ENCODE measurements around the gene S100A16.
"Not testable (repeated sequence)": the region's sequence is repeated elsewhere in the genome, so short reads cannot be mapped to it uniquely, and the experiment has no call there.

The S100A16 gene

DNA sequence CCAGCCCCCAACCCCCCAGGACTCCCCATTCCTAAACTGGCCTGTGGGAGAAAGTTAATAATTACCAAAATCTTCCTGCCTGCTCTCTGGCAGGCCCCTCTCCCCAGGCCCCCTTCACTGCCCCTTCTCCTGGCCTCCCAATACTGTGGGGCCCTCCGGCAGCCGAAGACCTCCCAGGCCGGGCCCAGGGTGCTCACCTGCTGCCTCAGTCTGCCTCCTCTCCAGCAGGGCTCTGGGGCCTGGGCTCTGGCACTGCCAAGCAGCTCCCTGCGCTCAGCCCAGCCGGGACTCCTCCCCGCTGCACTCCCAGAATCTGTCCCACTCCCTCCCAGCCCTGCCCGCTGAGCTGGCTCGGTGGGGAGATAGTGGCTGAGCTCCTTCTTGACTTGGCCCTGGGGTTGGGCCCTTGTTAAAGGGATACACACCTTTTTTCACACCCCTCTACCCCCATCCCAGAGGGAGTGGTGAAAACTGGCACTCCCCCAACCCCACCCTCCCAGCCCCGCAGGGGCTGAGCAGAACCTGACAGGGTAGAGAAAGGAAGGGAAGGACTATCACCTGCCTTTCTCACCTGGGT is at the start of gene S100A16:
S100A16 (minus strand) TSS at position 383 of the 577 bp plus-strand sequence. CDS start 4,986 bp downstream, outside the sequence.
- DNase-seq: no peak

- no peak for DNase-seq
Observed at GRCh38 chr1:153662269-153662668, 49.3 kb upstream of the S100A16 start.

DNA sequence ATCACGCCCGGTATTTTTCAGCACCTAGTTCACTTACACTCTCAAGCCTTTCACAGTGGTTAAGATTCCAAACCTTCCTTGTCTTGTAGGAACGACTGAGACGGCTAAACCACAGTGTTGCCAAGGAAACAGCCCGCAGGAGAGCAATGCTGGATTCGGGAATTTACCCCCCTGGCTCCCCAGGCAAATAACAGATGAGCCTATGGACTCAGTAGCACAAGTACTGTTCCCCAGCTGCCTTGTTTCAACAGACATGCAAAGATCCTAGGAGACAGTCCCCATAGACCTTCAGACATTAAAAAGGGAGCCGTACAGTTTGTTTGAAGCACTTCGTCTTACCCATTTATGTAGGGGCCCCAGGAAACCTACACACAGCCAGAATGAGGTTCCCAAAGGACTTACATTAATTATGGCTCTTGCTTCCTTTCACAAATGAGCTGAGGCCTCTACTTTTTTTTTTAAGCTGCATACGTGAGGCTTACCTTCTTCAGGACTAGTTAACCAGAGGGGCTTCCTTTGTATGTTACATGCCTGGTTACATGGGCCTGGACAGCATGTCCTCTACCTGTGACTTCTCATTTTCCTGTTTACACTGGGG is 48.3 kb upstream of the S100A16 start:
- no peak for DNase-seq

- DNase-seq: no peak
Observed at GRCh38 chr1:153659656-153660055, 46.7 kb upstream of the S100A16 start.

GRCh38 chr1:153659175-153659534 is 46.2 kb upstream of the S100A16 start:
- no peak for DNase-seq

- DNase-seq: peak; percentile 92 to 93
Observed at GRCh38 chr1:153658400-153659174, 45.6 kb upstream of the S100A16 start, which contains the start of gene SNAPIN. Gene SNAPIN (plus strand): TSS chr1:153658703. CDS start chr1:153658744, 41 bp downstream.

DNA sequence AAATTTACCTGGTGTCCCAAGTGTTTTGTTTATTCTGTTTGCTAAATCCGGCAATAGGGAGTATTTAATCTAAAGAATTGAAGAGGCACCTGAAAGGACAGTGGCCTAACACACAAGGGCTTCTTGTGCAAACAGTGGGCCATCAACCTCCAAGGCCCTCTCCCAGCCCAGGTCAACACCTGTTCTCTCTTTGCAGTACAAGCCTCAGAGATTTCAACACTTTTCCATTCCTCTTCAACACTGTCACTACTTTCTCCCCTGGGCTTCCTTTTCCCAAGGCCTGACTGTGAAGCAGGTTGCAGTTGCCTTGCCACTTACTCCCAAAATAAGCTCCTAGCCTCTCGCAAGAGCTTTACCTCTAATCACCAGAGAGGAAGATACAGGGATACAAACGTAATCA is 42.4 kb upstream of the S100A16 start:
- DNase-seq: no peak

- DNase-seq: no peak
Observed at GRCh38 chr1:153652805-153653500, 40.0 kb upstream of the S100A16 start.

- no peak for DNase-seq
Observed at GRCh38 chr1:153651771-153652170, 38.8 kb upstream of the S100A16 start.

DNA sequence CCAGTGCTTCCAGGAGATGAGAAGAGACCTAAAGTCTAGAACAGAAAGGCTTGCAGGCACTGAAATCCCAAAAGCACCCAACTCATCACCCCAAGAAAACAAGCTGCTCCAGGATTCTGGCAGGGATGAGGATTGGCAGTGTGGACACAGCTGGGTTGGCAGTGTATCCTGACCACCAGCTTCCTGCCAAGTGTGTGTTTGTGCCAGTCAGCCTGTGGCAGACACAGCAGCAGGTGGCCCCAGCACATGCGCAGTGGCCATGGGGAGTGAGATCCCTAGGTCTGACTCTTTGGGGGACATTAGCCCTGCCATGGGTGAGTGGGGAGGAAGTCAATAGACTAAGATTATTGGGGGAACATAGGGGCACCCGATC is 36.9 kb upstream of the S100A16 start:
- no peak for DNase-seq

DNA sequence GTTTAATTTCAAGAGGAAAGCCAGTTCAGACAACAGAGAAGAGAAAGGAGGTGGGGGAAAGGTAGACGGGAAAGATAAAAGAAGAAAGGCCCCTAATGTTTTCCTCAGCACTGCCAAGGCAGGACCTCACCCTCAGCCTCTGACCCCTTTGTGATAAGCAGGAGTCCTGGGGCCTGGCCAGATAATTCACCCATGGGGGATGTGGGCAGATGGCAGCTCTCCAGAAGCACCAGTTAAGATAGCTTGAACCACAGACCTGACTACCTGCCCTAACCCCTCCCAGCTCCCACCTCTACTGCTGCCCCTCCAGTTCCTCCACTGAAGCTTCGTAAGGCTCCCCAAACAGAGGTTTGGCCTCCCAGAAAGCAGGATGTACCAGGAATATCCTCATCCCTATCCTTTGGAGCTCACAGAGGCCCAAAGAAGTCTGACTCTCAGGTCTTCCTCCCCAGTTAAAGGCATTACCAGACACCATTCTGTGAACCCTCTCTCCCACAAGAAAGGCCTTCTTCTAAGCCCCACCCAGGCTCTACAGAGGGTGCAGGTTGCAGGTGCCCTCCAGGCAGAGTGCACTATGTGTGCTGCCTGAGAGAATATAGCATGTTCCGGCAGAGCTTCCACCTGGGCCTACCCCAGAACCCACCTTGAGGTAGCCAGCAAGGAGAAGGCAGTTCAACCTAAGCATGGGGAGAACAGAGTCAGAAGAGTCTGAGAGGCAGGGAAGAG is 36.4 kb upstream of the S100A16 start:
- DNase-seq: no peak

- DNase-seq: no peak
Observed at GRCh38 chr1:153648000-153648643, 35.2 kb upstream of the S100A16 start.

GRCh38 chr1:153647346-153647714 is 34.4 kb upstream of the S100A16 start:
- no peak for DNase-seq

DNA sequence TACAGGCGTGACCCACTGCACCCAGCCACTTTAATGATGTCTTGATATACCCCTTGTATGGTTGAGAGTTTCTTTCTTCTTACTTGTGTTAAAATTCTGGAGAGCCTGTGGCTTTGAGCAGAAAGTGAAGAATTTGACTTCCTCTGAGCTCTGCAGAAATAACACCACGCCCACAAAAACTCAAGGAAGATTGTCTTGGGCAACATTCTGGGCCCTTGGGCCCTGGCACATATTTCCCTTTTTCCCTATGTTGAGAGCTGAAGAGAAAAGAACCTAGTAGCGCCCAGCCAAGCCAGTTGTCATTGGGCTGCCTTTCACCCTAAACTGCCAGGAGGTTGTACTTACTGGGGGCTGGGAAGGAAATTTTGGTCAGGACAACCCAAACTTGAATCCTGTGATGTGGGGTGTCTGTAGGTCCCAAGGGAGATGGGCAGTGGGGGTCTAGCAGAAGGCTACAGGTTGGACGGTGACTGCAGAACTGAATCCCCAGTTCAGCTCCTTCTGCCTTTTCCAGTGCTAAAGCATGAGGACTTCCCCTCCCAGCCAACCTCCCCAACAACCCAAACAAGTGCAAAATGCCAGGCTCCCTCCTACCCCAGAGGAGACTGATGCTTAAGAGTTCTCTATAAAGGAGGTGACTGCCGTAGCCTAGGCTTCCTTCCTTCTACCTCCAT is 33.9 kb upstream of the S100A16 start:
- no peak for DNase-seq

GRCh38 chr1:153643816-153644215 is 30.9 kb upstream of the S100A16 start:
- DNase-seq: no peak

DNA sequence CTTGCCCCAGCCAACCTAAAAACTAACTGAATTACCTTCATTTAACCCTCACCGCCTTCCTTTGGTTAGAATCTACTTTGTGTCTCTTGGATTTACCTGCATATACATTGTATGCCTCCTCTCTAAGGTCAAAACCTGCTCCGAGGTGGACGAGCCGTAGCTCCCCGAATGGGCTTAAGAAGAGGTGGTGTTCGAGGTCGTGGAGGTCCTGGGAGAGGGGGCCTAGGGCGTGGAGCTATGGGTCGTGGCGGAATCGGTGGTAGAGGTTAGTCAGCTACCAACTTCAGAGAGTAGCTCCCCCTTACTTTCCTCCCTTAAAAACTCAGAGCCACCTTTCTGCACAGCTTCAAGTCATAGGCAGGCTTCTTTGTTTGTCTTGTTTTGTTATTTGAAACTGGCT is 30.2 kb upstream of the S100A16 start:
- no peak for DNase-seq

- no peak for DNase-seq
Observed at GRCh38 chr1:153642161-153642560, 29.2 kb upstream of the S100A16 start.

DNA sequence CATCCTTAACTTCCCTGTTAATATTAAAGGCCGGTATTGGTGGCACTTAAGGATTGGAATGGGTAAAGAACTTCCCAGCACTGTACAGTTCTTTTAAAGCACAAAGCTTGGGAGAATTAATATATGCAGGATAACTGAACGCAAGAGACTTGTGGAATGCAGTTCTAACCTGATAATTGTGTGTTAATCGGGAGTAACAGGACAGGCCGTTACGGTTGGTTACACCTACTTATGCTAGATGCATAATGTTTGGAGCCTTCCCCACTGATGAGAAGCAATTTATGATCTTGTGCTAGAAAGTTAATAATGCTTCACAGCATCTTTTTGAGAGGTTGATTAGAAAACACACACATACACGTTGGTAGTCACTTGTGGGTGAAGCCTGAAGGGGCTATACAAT is 27.9 kb upstream of the S100A16 start:
- no peak for DNase-seq

DNA sequence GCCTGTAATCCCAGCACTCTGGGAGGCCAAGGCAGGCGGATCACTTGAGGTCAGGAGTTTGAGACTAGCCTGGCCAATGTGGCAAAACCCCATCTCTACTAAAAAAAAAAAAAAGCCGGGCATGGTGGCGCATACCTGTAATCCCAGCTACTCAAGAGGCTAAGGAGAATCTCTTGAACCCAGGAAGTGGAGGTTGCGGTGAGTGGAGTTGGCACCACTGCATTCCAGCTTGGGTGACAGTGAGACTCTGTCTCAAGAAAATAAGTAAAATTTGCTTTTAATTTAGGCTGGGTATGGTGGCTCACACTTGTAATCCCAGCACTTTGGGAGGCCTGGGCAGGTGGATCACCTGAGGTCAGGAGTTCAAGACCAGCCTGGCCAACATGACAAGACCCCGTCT is 27.3 kb upstream of the S100A16 start:
- not testable (repeated sequence) for DNase-seq

DNA sequence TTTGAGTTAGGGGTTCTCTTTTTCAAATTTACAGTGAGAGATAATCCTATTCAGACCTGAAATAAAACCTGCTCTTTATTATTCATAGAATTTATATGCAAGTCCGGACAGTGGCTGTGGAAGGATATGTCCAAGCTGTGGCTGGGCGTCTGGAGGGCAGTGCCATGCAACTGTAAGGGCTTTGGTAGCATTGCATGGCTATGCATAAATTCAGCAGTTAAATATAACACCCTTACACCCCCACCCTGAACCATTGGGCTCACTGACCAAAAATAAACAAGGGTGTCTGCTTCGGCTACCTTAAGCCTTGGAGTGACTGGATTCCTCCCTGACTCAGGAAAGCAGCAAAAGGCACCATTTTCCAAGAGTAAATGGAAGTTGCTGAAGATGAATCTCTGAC is 26.3 kb upstream of the S100A16 start:
- DNase-seq: no peak

GRCh38 chr1:153638261-153638660 is 25.3 kb upstream of the S100A16 start:
- no peak for DNase-seq

DNA sequence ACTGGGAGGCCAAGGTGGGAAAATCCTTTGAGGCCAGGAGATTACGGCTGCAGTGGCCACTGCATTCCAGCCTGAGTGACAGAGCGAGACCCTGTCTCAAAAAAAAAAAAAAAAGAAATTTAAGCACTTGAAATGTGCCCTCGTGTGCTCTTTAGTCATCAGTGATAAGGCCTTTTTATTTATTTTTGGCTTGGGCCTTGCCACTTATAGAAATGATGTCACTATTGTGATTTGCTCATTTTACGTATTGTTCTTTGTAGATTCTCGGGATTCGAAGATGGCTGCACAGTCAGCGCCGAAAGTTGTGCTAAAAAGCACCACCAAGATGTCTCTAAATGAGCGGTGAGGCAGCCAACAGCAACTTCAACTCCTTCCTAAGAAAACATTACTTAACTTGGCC is 23.4 kb upstream of the S100A16 start:
- no peak for DNase-seq

Measured in stimulated activated CD4-positive, alpha-beta T cell treated with anti-CD3 and anti-CD28 coated beads, Interleukin-2, amount 100 ng/mL, for 24 hours (primary cell).